GM18511 (cell line): ENCODE data around the gene SGSM1.

Experiments
- ATAC-seq: cut with Tn5 transposase; IDR thresholded peaks from one replicate; pipeline ENCODE4 v1.9.1; 2021; ENCODE audit warnings: mild to moderate bottlenecking, moderate library complexity; ENCODE audit not compliant: unreplicated experiment

SGSM1 gene

GRCh38 chr22:24803064-24803542 is 2.9 kb upstream of the SGSM1 start:
- ATAC-seq, result no peak

DNA sequence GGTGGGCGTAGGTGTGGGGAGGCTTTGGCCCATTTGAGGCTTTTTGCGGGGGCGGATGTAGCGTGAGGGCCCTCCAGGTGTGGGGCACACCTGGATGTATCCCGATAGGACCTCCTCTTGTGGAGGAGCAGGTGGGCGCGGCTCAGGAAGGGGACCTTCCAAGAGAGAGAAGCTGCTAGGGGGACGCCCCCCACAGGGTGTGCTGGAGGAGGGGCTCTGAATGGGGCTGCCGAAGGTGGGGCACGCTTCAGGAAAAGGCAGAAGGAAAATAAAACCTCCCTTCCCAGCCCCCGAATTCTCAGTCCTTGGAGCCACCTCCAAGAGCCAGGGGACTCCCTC is 621 bp downstream of the SGSM1 start:
- ATAC-seq, result no peak

GRCh38 chr22:24807284-24807950 is 1.4 kb downstream of the SGSM1 start:
- ATAC-seq, result no peak

DNA sequence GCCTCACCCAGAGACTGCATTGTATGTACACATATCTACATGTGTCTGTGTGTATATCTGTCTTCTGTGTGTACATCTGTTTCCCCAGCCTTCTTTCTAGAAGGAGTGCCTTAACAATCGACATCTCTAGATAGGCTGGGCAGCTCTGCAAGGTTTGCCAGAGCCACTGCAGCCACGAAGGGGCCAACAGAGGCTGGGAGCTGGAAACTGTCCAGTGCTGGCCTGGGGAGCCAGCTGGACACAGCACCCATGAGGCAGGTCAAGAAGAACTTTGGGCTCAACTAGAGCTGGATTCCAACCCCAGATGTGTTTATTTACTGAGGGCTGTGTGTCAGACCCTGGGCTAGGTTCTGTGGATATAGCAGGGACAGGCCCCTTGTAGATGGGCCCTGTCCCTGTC is 3.3 kb downstream of the SGSM1 start:
- no peak for ATAC-seq

DNA sequence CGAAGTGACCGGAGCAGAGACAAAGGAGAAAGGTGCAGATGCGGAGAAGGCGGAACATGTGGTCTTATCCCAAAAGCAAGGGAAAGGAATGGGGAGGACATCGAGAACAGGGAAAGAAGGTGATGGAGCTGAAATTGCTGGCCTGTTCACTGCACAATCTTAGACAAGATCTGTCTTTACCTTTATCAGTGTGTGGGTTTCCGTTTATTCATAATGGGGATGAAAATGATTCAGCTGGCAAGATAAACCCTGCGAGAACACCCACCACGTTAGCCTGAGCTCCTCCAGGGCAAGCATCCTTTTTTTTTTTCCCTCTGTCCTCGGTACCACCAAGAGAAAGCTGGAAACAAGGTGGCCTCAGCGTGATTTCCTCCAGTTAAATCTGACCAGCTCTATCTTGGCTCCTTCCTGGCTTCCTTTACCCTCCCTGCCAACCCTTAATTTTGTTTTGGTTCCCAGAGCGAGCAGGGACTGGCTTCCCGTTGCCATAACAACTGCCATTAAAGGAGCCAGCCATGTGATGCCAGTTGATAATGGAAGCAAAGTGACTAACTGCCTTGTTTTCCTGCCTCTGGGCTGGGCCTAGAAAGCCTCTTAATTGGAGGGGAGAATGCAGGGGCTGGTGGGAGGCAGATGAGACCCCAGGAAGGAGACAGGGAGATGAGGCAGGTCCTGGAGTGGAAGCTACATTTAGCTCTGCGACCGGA is 4.2 kb downstream of the SGSM1 start:
- ATAC-seq, result no peak

- no peak for ATAC-seq
Observed at GRCh38 chr22:24812950-24813775, 7.2 kb downstream of the SGSM1 start.

- no peak for ATAC-seq
Observed at GRCh38 chr22:24813861-24814770, 8.1 kb downstream of the SGSM1 start.

GRCh38 chr22:24816806-24817205 is 10.8 kb downstream of the SGSM1 start:
- ATAC-seq, result no peak

GRCh38 chr22:24819487-24819886 is 13.5 kb downstream of the SGSM1 start:
- no peak for ATAC-seq

GRCh38 chr22:24819911-24820461 is 14.0 kb downstream of the SGSM1 start:
- no peak for ATAC-seq

DNA sequence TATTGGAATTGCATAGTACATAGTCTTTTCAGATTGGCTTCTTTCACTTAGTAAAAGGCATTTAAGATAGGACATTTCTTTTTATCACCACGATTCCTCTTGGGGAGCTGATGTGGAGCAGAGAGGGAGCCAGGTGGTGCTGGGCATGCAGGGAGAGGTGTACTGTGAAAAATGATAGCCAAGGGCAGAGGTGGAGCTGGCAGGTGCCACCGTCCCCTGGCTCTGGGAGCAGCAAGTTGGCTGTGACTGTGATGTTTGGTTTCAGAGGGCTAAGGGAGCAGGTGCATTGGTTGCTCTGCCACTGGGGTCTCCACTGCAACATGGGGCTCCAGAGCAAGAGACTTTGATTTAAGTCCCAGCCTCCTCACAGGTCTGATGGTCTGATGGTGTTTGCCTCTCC is 16.5 kb downstream of the SGSM1 start:
- ATAC-seq, result no peak

DNA sequence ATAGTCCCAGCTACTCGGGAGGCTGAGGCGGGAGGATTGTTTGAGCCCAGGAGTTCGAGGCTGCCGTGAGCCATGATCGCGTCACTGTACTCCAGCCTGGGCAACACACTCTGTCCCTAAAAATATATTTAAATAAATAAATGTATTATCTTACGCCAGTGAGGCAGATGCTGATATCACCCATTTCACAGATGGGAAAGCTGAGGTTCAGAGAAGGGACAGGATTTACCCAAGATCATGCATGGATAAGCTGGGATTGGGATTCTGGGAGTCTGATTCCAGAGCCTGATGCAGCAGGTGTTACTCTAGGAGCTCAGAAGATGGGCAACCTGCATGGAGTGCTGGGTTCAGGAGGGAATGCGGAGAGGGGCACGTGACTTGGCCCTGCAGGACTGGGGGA is 17.8 kb downstream of the SGSM1 start:
- ATAC-seq, result no peak

- ATAC-seq, result no peak
Observed at GRCh38 chr22:24824250-24824649, 18.2 kb downstream of the SGSM1 start.

DNA sequence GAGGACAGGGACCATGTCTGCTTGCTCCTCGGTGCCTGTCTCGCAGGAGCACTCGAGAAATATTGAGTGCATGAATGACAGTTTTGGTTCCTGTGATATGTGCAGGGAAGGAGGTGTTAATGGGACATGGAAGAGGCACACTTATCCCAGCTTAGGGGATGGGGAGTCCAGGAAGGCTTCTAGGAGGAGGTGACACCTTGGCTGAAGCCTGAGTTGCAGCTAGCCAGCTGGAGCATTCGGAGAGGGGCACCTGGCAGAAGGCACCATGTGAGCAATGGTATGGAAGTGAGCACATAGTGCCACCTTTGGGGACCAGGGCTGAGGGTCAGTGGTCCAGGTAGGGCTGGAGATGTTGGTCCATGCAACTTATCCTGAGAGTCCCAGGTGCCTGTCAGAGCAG is 18.9 kb downstream of the SGSM1 start:
- ATAC-seq, result no peak

DNA sequence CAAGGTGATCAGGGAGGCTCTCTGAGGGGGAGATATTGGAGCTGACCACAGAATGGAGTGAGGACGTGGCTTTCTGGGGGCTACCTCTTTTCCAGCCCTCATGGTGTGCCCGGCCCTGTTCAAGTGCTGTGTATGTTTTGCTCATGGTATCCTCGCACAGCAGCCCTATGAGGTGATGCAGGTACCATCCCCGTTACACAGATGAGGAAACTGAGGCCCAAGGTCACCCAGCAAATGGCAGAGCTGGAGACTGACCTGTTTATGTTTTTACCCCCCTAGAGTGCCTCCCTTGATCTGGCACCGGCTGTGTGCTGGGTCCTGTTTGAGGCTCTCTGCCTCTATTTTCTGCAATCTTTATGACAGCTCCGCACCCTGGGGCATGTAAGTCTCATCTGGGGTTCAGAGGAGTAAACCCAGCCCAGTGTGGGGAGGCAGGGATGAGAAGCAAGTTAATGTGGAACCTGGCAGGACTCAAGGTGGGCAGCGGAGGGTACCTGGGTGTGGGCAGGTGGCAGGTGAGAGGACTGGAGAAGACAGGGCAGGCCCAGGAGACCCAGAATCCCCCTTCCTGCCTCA is 20.8 kb downstream of the SGSM1 start:
- no peak for ATAC-seq

DNA sequence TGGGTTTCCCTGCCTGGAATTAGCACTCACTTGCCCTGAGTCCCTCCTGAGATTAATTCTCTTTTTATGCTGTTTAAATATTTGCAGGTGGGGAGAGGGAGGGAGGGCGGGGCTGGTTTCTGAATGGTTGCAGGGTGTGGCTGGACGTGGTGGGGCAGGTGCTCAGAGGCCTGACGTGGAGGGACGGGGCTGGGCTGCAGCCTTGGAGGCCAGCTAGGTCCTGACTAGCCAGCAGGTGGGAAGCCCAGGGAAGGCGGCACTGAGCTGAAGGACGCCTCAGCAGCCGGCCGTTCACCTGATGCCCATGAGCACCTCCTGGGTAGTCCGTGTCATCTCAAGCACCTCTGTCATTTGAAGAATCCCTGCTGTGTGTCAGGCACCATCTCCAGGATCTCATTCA is 21.3 kb downstream of the SGSM1 start:
- no peak for ATAC-seq

DNA sequence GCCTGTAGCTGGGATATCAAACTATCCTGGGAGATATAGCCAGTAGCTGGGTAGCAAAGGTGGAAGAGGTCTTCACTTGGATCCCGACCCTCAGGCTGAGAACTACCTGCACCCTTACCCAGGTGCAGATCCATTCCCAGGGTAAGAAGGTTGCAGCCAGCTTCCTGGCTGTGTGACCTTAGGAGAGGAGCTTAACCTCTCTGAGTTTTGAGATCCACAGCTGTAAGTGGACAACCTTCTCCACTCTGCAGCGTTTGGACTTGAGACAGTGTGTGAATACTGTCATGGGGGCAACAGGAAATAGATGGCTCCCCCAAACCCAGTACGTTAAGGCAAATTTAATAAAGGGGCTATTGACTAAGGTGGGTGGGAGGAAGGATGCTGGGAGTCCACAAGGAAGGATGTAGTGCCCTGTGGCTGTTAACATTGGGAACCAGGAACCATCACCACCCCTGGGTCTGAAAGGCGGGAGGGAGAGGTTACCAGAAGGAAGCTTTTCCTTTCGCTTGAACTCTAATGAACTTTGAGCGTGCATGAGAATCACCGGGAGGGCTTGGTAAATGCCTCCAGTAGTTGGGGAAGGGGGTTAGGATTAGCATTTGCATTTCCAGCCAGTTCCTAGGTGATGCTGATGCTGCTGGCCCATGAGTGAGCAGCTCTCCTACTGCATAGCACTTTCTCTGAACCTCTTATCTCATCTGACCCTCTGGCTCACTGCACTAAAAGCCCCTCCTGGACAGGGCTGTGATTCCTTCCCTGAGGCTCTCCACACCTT is 24.4 kb downstream of the SGSM1 start:
- no peak for ATAC-seq

DNA sequence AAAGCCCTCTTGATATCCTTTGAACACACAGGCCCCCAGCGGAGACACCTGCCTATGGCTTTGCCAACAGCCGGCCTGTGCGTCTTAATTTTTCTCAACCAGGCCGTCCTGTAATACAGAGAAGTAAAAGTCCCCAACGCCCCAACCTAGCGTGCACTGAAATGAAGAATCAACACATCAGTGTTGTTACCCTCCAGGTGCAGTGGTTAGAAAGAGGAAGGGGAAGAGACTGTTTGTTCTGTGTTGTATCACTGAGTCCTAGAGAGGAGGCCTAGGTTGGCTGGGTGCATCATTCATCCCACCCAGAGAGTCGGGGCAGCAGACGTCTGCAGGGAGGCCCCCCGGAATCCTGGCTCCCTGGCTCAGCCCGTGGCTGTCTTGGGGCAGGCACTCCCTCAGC is 25.7 kb downstream of the SGSM1 start:
- ATAC-seq, result no peak

- no peak for ATAC-seq
Observed at GRCh38 chr22:24833881-24834495, 28.0 kb downstream of the SGSM1 start.
